GM12892 (cell line): Measurements from ENCODE around the gene MRPL28.

Experiments used
- POLR2A ChIP-seq: IDR thresholded peaks from 2 replicates; pipeline ENCODE4 v1.6.1; 2011; ENCODE audit warnings: low read depth, low read length, control low read depth
- TAF1 ChIP-seq: IDR thresholded peaks from 2 replicates; pipeline ENCODE4 v1.6.1; 2011; ENCODE audit warnings: low read depth, mild to moderate bottlenecking, control low read depth, low read length, borderline replicate concordance

- TF ChIP-seq POLR2A (no peak), TAF1 (no peak)
Measured at GRCh38 chr16:354291-354881, 16.0 kb downstream of the MRPL28 start.
